NCI-H1694 treated with DMSO at 0.1 percent for 48 hours (cell line): ENCODE results near the gene KIF21B.

Source experiments
- DNase-seq: peaks from one replicate; lab custom pipeline; 2025; lab: John Stamatoyannopoulos, UW

The KIF21B gene

GRCh38 chr1:201023517-201023902 lies at the start of gene KIF21B:
Gene KIF21B (minus strand): TSS chr1:201023714. CDS start chr1:201023383, 331 bp downstream.
- DNase-seq: peak; percentile 79

GRCh38 chr1:201072922-201073321 lies 49.4 kb upstream of the KIF21B start:
- DNase-seq: no peak

- no peak for DNase-seq
Measured at GRCh38 chr1:201072149-201072548, 48.6 kb upstream of the KIF21B start.

GRCh38 chr1:201069636-201070035 lies 46.1 kb upstream of the KIF21B start:
- no peak for DNase-seq

- DNase-seq: no peak
Measured at GRCh38 chr1:201068976-201069375, 45.5 kb upstream of the KIF21B start.

- DNase-seq: no peak
Measured at GRCh38 chr1:201066986-201067385, 43.5 kb upstream of the KIF21B start.

GRCh38 chr1:201065686-201066085 lies 42.2 kb upstream of the KIF21B start:
- no peak for DNase-seq

GRCh38 chr1:201064806-201065205 lies 41.3 kb upstream of the KIF21B start:
- no peak for DNase-seq

GRCh38 chr1:201063145-201063544 lies 39.6 kb upstream of the KIF21B start:
- DNase-seq: no peak

- no peak for DNase-seq
Measured at GRCh38 chr1:201062511-201063091, 39.1 kb upstream of the KIF21B start.

- no peak for DNase-seq
Measured at GRCh38 chr1:201061886-201062285, 38.4 kb upstream of the KIF21B start.

GRCh38 chr1:201061049-201061448 lies 37.5 kb upstream of the KIF21B start:
- DNase-seq: no peak

- no peak for DNase-seq
Measured at GRCh38 chr1:201060586-201060985, 37.1 kb upstream of the KIF21B start.

- DNase-seq: no peak
Measured at GRCh38 chr1:201059871-201060555, 36.5 kb upstream of the KIF21B start.

- DNase-seq: no peak
Measured at GRCh38 chr1:201059401-201059800, 35.9 kb upstream of the KIF21B start.

- peak; percentile 26 for DNase-seq
Measured at GRCh38 chr1:201054091-201054543, 30.6 kb upstream of the KIF21B start.

GRCh38 chr1:201053155-201053860 lies 29.8 kb upstream of the KIF21B start:
- DNase-seq: no peak

- DNase-seq: no peak
Measured at GRCh38 chr1:201051399-201051798, 27.9 kb upstream of the KIF21B start.

GRCh38 chr1:201050515-201051277 lies 27.2 kb upstream of the KIF21B start:
- DNase-seq: no peak

- no peak for DNase-seq
Measured at GRCh38 chr1:201049248-201049831, 25.8 kb upstream of the KIF21B start.

GRCh38 chr1:201048521-201048920 lies 25.0 kb upstream of the KIF21B start:
- DNase-seq: no peak

- DNase-seq: no peak
Measured at GRCh38 chr1:201044119-201044518, 20.6 kb upstream of the KIF21B start.
